NT2/D1 (cell line): ENCODE data around the gene ZNF287.

Source experiments
- SUZ12 ChIP-seq: IDR thresholded peaks from 2 replicates; pipeline ENCODE4 v1.6.1; 2011; ENCODE audit not compliant: insufficient read length, insufficient read depth; ENCODE audit errors: extremely low read depth
- YY1 ChIP-seq: IDR thresholded peaks from 2 replicates; pipeline ENCODE4 v1.6.1; 2011; ENCODE audit not compliant: insufficient read length, insufficient read depth
- ZNF274 ChIP-seq: IDR thresholded peaks from 2 replicates; pipeline ENCODE4 v1.6.1; 2011; ENCODE audit warnings: mild to moderate bottlenecking, low read depth, low read length

DNA sequence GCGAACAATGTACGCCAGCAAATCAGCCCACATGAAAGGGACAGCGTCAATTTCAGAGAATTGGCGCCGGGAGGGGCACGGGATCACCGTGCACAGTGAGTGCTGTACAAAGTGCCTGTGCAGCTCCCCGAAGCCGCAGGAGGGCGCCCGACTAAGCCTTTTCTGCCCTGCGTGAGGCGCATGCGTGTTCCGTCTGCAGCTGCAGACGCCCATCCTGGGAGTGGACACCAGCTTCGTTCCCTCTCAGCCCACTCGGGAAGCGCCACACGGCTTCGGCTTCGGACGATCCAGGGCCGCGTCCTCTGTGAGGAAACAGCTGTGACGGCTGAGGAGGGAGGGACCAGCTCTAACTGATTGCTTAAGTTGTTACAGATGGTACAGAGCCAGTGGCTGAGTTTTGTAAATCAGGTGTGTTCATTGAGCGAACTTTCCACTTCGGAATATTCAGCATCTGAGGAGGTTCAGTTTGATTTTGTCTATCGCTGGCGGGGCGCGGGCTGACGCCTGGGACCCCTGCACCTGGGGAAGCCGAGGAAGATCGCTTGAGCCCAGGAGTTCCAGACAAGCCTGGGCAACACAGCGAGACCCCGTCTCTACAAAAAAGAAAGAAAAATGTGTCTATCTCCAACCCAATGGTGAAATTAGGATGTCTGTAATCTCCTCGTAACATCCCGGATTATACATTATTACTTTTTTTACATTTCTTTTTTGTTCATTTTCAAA lies 15.4 kb upstream of the ZNF287 start:
- no peak for TF ChIP-seq SUZ12
- TF ChIP-seq ZNF274, result no peak
- TF ChIP-seq YY1, result no peak
